Measurements from ENCODE around the gene CST4.
"Not testable (repeated sequence)": the region's sequence is repeated elsewhere in the genome, so short reads cannot be mapped to it uniquely, and the experiment has no call there.

Gene CST4

DNA sequence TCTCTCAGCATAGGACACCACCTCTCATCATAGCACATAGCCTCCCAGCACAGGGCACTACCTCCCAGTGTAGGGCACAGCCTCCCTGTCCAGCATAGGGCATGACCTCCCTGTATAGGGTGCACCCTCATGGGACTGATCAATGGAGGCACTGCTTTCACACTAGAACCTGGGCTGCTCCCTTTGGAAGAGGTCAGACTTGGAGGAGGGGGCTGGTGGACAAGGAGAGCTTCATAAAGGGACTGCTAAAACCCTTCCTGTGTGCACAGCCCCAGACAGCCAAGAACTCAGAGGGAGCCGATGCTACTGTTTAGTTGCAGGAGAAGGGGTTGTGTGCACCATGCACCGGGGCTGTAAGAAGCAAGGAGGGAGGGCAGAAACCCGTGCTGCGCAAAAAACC is 21.9 kb upstream of the CST4 start:
- H3K27ac ChIP-seq = no peak overlapping the region
- no peak for TF ChIP-seq CTCF (IDR thresholded peaks at IDR 0.05)
- TF ChIP-seq ZFX (IDR thresholded peaks at IDR 0.05; ENCODE audit: borderline replicate concordance) = no peak

GRCh38 chr20:23705895-23706294 is 17.1 kb upstream of the CST4 start:
- no peak for TF ChIP-seq CTCF (IDR thresholded peaks at IDR 0.05)
- TF ChIP-seq ZFX (IDR thresholded peaks at IDR 0.05; ENCODE audit: borderline replicate concordance) = no peak
- H3K27ac ChIP-seq = no peak overlapping the region

DNA sequence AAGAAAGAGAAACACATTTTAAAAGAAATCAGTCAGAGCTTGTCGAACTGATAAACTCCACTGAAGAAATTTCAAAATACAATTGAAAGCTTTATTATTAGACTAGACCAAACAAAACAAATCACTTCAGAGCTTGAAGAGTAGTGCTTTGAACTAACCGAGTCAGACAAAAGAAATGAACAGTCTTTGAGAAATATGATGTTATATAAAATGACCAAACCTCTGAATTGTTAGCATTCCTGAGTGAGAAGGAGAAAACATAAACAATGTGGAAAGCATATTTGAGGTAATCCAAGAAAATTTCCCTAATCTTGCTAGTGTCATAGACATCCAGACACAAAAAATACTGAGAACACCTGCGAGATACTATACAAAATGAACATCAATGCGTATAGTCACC is 13.2 kb upstream of the CST4 start:
- no peak overlapping the region for H3K27ac ChIP-seq
- TF ChIP-seq CTCF (IDR thresholded peaks at IDR 0.05) (no peak), ZFX (IDR thresholded peaks at IDR 0.05; ENCODE audit: borderline replicate concordance) (no peak)

DNA sequence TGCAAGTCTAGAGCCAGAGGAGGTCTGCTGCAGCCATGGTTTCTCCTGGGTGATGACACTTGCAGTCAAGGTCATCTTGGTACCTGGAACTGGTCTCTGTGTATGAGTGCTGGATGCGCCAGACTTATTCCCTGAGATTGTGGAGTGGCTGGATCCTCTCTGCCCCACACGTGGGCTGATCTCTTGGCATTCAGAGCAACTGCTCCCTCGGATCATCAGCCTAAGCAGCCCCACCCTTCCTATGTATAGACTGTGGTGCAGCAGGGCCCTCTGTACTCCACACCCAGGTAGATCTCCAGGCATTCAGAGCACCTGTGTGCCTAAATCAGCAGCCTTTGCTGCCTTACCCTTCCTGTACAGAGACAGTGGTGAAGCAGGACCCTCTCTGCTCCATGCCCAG is 12.1 kb upstream of the CST4 start:
- no peak overlapping the region for H3K27ac ChIP-seq
- TF ChIP-seq ZFX (IDR thresholded peaks at IDR 0.05; ENCODE audit: borderline replicate concordance) = no peak
- TF ChIP-seq CTCF (IDR thresholded peaks at IDR 0.05) = no peak

DNA sequence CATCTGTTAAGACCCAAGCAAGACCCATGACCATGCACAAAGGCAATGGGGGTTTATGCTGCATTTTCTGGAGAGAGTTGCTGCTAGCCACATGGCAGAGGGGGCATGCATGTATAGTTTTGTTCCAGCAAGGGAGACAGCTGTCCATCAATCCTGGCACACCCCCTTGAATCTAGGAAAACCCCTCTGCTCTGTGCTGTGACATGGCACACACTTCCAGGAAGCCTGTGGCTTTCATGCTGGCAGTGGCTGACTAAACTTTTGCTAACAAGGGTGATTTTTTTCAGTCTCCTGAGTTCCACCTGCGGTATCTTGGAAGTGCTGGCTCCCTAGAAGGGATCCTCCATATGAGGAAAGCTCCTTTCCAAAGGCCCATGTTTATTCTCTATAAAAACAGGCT is 9.1 kb upstream of the CST4 start:
- TF ChIP-seq CTCF (IDR thresholded peaks at IDR 0.05) (no peak), ZFX (IDR thresholded peaks at IDR 0.05; ENCODE audit: borderline replicate concordance) (no peak)
- H3K27ac ChIP-seq = no peak overlapping the region

GRCh38 chr20:23695068-23695395 is 6.2 kb upstream of the CST4 start:
- not testable (repeated sequence) for H3K27ac ChIP-seq

GRCh38 chr20:23694178-23695067 is 5.6 kb upstream of the CST4 start:
- H3K27ac ChIP-seq = not testable (repeated sequence)

DNA sequence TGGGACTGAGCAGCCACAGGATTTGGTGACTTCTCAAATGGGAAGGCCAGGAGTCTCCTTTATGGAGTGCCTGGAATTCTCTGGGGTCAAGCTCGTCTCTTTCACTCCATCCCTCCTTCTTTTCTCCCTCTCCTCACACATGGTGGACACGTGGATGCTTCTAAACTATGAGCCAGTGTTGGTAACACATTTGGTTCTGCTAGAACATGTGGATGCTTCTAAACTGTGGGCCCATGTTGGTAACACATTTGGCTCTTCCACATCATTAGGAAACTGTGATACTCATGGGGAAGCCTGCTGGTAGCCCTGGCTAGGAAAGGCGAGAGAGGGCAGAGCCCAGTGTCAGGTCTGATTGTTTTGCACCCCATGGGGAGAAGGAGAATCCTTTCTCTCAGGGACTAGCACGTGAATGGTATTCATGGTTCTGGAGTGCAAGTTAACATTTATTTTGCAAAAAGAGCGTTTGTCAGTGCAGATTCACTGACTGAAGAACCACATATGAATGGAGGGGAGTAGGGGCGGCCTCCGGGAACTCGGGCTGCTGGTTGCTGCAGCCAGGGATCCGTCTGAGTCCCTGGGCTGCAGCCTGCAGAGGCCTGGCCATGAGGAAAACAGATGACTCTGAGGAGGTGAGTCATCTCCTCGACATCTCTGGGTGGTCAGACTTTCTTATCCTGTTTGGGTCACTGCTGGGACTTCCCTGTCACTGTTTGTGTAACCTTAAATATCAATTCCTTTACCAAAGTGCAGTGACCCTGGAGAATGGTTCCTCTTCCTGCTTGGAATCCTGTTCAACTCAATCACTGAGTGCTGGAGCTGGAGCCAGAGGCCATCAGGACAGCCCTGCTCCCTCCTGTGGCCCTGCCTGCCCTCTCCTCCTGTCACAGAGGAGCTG is 4.1 kb upstream of the CST4 start:
- H3K27ac ChIP-seq = not testable (repeated sequence)

Measured in 22Rv1 (cell line).